Spleen (tissue), 11 donors: Measurements from ENCODE around the gene PLCB2. TPM values are rescaled to one million over a fixed set of nuclear protein-coding genes. Genes with fewer than 3 reads are reported as not detected.

Experiments
- DNase-seq: peaks from one replicate; pipeline ENCODE4 v3.0.0-alpha.2; 2020
- H3K27ac ChIP-seq, 8 donors: fragments of 200-600 bp; sonication (generic) in 7 of 8; 1 replicate in 4 of 8; 2 replicates in 4 of 8; pipeline versions ENCODE4 v1.5.0 to v1.8.0; 2016 to 2021; ENCODE audit warnings: inconsistent platforms in 4 of 8, mild to moderate bottlenecking in 4 of 8, moderate library complexity in 1 of 8
- H3K27me3 ChIP-seq, 7 donors: fragments of 200-600 bp; sonication (generic) in 6 of 7; replicated peaks in 1 of 7; 1 replicate in 4 of 7; 2 replicates in 3 of 7; pipeline versions ENCODE4 v1.5.0 to v1.8.0; 2016 to 2021; ENCODE audit warnings: inconsistent platforms in 3 of 7, mild to moderate bottlenecking in 1 of 7
- H3K36me3 ChIP-seq, 6 donors: fragments of 200-600 bp; sonication (generic) in 5 of 6; 1 replicate in 4 of 6; 2 replicates in 2 of 6; pipeline versions ENCODE4 v1.5.0 to v1.8.0; 2016 to 2021; ENCODE audit warnings: inconsistent platforms in 2 of 6
- H3K4me1 ChIP-seq, 6 donors: fragments of 200-600 bp; sonication (generic) in 5 of 6; 1 replicate in 3 of 6; 2 replicates in 3 of 6; pipeline versions ENCODE4 v1.5.0 to v1.8.0; 2016 to 2021; ENCODE audit warnings: inconsistent platforms in 3 of 6
- H3K4me3 ChIP-seq, 8 donors: fragments of 200-600 bp; sonication (generic) in 7 of 8; 1 replicate in 4 of 8; 2 replicates in 4 of 8; pipeline versions ENCODE4 v1.5.0 to v1.8.0; 2016 to 2021; ENCODE audit warnings: inconsistent platforms in 4 of 8, mild to moderate bottlenecking in 4 of 8, moderate library complexity in 2 of 8
- H3K9me3 ChIP-seq, 8 donors: fragments of 200-600 bp; sonication (generic) in 7 of 8; 1 replicate in 4 of 8; 2 replicates in 4 of 8; pipeline versions ENCODE4 v1.5.0 to v1.8.0; 2016 to 2021; ENCODE audit warnings: inconsistent platforms in 4 of 8
- POLR2A ChIP-seq, 3 donors: fragments of 450-650 bp; IDR thresholded peaks; one replicate each; pipeline ENCODE4 v1.5.1; 2017; ENCODE audit warnings: antibody characterized with exemption in 3 of 3, mild to moderate bottlenecking in 1 of 3
- POLR2AphosphoS5 ChIP-seq, 3 donors: sonication (generic); formaldehyde crosslinking; IDR thresholded peaks; one replicate each; pipeline ENCODE4 v1.5.1; 2017; ENCODE audit warnings: antibody characterized with exemption in 3 of 3
- WGBS, 5 donors: extraction: QIAGEN DNeasy Blood & Tissue Kit in 3 of 5; methylation state at CpG; one replicate each; pipeline versions ENCODE4 v1.1.5 to v1.1.7; 2013 to 2018; 5-methylcytosine and 5-hydroxymethylcytosine counted together
- intact Hi-C: fragments of 100-400 bp; cut with DNase I; formaldehyde crosslinking; loops from one replicate; pipeline ENCODE4 v1.15.0; 2023; ENCODE audit warnings: low total_unique reads
- polyA plus RNA-seq, 3 donors: library from polyadenylated mRNA; stranded (reverse); fragments of 200-250 nt; gene quantifications; one replicate each; pipeline ENCODE4 v1.2.1, GENCODE V29; 2013
- total RNA-seq, 7 donors: library from RNA; depleted of rRNA in 3 of 7; stranded (reverse); fragments of >200 nt in 3 of 7; fragmentation: NEBNext Ultra II Directional in 4 of 7; extraction: Animal tissue kit (Norgen Biotek cat#: 25700) in 4 of 7; gene quantifications; one replicate each; pipeline versions ENCODE4 v1.1.0 to v1.2.1, GENCODE V29; 2016 to 2021
- TF ChIP-seq, protein P1 (sequence below), 11 experiments: fragments of 200-600 bp in 7 of 11; fragments of 450-650 bp in 4 of 11; sonication (generic) in 4 of 11; IDR thresholded peaks in 8 of 11; conservative IDR thresholded peaks in 3 of 11; 1 replicate in 7 of 11; 2 replicates in 4 of 11; pipeline versions ENCODE4 v1.4.0 to v1.8.0; 2016 to 2021; ENCODE audit warnings: antibody characterized with exemption in 11 of 11, inconsistent platforms in 4 of 11, mild to moderate bottlenecking in 1 of 11
- donor health status: healthy with polysubstance abuse.
- donor health status: DM: no; HTN: no; CAD: no; lungs with moderate emphysema.
- donor health status: DM: no; HTN: no; CAD: no.
- donor health status: Bipolar disorder and iron deficiency.
- donor health status: healthy.
- donor health status: DM: no; HTN: no; CAD: no.
- donor health status: DM: yes; HTN: yes; CAD: no.

Gene PLCB2
- total and polyA plus RNA-seq, 10 donors, result 63.8 to 247 (median 187) TPM

DNA sequence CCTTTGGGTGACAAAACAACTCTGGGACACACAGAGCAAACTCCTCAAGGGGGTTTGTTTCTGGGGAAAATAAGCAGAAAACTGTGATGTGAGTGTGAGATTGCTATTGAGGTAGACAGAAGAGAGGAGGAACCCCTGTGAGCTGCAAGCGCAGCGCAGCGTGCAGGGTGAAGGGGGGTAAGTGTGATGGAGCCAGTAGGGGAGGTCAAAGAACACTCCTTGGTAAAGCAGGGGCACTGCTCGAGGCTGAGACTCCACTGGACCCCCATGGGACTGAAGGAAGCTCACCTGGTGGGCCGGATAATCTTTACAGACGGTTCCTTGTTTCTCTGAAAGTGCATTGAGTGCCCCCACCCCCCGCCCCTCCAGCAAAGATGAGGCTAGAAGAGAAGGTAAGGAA is 23.3 kb upstream of the PLCB2 start:
- Histone ChIP-seq H3K27me3 (no peaks in the 10 kb centered on the region), H3K4me3 (no peak overlapping the region), H3K27ac (peak overlapping the region in 4 of 8 donors; percentile 56 to 91 (median 60)), H3K36me3 (peaks cover 0 to 4% (median 0%) of the 10 kb centered on the region in 6 donors), H3K9me3 (no peaks in the 10 kb centered on the region), H3K4me1 (peaks cover 35 to 100% (median 77%) of the 10 kb centered on the region in 6 donors)
- 82 to 93% (median 92%) methylated on average over 7 of the region's 7 CpGs for WGBS, 5 donors
- DNase-seq, result no peak
- intact Hi-C loops, result no loop called here
- TF ChIP-seq, protein P1, sequence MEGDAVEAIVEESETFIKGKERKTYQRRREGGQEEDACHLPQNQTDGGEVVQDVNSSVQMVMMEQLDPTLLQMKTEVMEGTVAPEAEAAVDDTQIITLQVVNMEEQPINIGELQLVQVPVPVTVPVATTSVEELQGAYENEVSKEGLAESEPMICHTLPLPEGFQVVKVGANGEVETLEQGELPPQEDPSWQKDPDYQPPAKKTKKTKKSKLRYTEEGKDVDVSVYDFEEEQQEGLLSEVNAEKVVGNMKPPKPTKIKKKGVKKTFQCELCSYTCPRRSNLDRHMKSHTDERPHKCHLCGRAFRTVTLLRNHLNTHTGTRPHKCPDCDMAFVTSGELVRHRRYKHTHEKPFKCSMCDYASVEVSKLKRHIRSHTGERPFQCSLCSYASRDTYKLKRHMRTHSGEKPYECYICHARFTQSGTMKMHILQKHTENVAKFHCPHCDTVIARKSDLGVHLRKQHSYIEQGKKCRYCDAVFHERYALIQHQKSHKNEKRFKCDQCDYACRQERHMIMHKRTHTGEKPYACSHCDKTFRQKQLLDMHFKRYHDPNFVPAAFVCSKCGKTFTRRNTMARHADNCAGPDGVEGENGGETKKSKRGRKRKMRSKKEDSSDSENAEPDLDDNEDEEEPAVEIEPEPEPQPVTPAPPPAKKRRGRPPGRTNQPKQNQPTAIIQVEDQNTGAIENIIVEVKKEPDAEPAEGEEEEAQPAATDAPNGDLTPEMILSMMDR (IDR thresholded peaks at IDR 0.05 in 8 of 11, conservative IDR thresholded peaks at IDR 0.05 in 3 of 11), result no peak

DNA sequence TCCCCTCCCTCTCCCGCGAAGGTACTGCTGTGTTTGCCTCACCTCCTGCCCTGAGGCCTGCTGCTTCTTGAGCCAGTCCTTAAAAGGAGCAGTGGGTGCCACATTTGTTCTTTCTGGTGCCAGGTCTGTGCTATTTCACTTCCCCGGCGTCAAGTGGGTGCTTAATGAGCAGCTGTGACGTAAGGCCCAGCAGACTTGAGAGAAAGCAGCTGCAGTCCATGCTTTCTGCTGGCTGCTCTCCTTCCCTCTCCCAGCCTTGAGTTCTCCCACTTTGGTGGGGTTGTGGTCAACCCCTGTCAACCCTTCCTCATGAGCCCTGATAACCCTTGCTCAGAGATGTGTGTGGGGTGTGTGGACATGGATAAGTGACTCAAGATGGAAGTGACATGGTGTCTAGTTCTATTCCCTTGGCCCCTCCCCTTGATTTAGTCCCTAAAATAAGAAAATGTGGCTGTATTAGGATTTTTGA is 22.7 kb upstream of the PLCB2 start:
- no peaks in the 10 kb centered on the region for H3K27me3 ChIP-seq
- H3K27ac ChIP-seq, result peak overlapping the region in 6 of 8 donors; percentile 27 to 91 (median 57)
- 49 to 63% (median 59%) methylated on average over 5 of the region's 5 CpGs for WGBS, 5 donors
- intact Hi-C loops, result no loop called here
- H3K36me3 ChIP-seq, result peaks cover 0 to 4% (median 0%) of the 10 kb centered on the region in 6 donors
- no peaks in the 10 kb centered on the region for H3K9me3 ChIP-seq
- H3K4me3 ChIP-seq, result no peak overlapping the region
- TF ChIP-seq, protein P1 (IDR thresholded peaks at IDR 0.05 in 8 of 11, conservative IDR thresholded peaks at IDR 0.05 in 3 of 11), result no peak
- peak in 2 of 3 donors; percentile 71 to 83 for TF ChIP-seq POLR2AphosphoS5 (IDR thresholded peaks at IDR 0.05)
- peaks cover 38 to 100% (median 81%) of the 10 kb centered on the region in 6 donors for H3K4me1 ChIP-seq
- no peak for DNase-seq

DNA sequence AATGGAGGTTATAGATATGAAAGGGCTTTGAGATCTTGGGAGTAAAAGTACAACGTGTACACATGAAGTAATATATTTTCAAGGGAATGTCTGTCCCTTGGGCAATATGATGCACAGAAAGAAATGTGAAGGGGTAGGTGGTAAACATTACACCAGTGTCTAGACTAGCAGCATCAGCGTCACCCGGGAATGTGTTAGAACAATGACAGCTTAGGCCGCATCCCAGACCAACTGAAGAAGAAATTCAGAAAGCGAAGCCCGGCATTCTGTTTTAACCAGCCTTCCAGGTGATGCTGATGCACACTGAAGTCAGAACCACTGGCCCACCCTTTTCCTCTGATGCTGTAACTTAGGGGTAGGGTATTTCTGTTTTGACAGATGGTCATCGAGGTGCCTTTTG is 22.1 kb upstream of the PLCB2 start:
- Histone ChIP-seq H3K4me1 (peaks cover 42 to 100% (median 81%) of the 10 kb centered on the region in 6 donors), H3K36me3 (peaks cover 0 to 4% (median 0%) of the 10 kb centered on the region in 6 donors), H3K4me3 (no peak overlapping the region), H3K9me3 (no peaks in the 10 kb centered on the region), H3K27ac (peak overlapping the region in 5 of 8 donors; percentile 36 to 91 (median 58)), H3K27me3 (no peaks in the 10 kb centered on the region)
- no peak for DNase-seq
- intact Hi-C loops, result no loop called here
- TF ChIP-seq POLR2AphosphoS5 (IDR thresholded peaks at IDR 0.05), result no peak
- TF ChIP-seq, protein P1 (IDR thresholded peaks at IDR 0.05 in 8 of 11, conservative IDR thresholded peaks at IDR 0.05 in 3 of 11), result no peak
- TF ChIP-seq POLR2A (IDR thresholded peaks at IDR 0.05), result no peak
- WGBS, 5 donors, result 79 to 91% (median 83%) methylated on average over 7 of the region's 7 CpGs

DNA sequence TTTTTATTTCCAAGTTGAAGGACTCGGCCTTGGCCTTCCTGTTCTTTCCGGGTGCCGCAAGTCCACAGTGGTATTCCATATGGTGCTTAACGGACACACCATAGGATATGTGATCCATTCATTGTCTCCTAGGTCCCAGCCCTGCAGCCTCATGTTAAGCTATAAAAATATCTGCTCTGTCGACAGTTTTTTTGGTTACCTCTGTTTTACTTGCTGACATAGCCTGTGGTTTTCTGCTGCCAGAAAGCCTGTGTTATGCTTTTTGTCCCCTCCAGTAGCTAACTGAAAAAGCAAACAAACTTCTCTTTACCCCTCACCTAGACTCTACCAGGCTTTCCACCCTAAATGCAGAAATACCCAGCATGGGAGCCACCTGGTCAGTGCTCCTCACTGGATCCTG is 21.0 kb upstream of the PLCB2 start:
- no peaks in the 10 kb centered on the region for H3K27me3 ChIP-seq
- TF ChIP-seq, protein P1 (IDR thresholded peaks at IDR 0.05 in 8 of 11, conservative IDR thresholded peaks at IDR 0.05 in 3 of 11), result no peak
- TF ChIP-seq POLR2A (IDR thresholded peaks at IDR 0.05), result no peak
- peaks cover 35 to 96% (median 76%) of the 10 kb centered on the region in 6 donors for H3K4me1 ChIP-seq
- intact Hi-C loops, result no loop called here
- peak overlapping the region in 3 of 8 donors; percentile 13 to 91 (median 58) for H3K27ac ChIP-seq
- H3K4me3 ChIP-seq, result no peak overlapping the region
- H3K36me3 ChIP-seq, result peaks cover 0 to 4% (median 0%) of the 10 kb centered on the region in 6 donors
- WGBS, 5 donors, result 42 to 67% (median 51%) methylated on average over 5 of the region's 5 CpGs
- no peaks in the 10 kb centered on the region for H3K9me3 ChIP-seq
- no peak for DNase-seq
